ENCODE results near the gene ABCC4.

Gene ABCC4

DNA sequence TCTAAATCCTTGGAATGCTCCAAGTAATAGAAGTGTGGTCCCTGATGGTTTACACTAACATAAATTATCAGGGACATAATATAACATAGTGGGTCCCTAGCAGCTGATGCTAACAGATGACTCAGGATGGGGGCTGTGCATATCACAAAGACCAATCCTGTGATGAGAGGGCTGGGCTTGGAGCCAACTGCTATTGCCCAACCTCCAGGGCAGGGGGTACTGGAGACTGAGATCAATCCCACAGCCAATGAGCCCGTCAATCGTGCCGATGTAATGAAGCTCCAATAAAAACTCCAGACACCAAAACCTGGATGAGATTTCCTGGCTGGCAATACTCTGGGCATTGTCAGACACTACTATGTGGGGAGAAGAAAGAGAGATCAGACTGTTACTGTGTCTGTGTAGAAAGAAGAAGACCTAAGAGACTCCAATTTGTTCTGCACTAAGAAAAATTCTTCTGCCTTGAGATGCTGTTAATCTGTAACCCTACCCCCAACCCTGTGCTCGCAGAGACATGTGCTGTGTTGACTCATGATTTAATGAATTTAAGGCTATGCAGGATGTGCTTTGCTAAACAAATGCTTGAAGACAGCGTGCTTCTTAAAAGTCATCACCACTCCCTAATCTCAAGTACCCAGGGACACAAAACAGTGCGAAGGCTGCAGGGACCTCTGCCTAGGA lies 33.4 kb downstream of the ABCC4 start:
- H3K4me3 ChIP-seq (ENCODE audit: low read depth, low read length), result no peak overlapping the region
- TF ChIP-seq, protein P1, sequence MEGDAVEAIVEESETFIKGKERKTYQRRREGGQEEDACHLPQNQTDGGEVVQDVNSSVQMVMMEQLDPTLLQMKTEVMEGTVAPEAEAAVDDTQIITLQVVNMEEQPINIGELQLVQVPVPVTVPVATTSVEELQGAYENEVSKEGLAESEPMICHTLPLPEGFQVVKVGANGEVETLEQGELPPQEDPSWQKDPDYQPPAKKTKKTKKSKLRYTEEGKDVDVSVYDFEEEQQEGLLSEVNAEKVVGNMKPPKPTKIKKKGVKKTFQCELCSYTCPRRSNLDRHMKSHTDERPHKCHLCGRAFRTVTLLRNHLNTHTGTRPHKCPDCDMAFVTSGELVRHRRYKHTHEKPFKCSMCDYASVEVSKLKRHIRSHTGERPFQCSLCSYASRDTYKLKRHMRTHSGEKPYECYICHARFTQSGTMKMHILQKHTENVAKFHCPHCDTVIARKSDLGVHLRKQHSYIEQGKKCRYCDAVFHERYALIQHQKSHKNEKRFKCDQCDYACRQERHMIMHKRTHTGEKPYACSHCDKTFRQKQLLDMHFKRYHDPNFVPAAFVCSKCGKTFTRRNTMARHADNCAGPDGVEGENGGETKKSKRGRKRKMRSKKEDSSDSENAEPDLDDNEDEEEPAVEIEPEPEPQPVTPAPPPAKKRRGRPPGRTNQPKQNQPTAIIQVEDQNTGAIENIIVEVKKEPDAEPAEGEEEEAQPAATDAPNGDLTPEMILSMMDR (IDR thresholded peaks at IDR 0.05; ENCODE audit: low read depth, low read length), result no peak

DNA sequence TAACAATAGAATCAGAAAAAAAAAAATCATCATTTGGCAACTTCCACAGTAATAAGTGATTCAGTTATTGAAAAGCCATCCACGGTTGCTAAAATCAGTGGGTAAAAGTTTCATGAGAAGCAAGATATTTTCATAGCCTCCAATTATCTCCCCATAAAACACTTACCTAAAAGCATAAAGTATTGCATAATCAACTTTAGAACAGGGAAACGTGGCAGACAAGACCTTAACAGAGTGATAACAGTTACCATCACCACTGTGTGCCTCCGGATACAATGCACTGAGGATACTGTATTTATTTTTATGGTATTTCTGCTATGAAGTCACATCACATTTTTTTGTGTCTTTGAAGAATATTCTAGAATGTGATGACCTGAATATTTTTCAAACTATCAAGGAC lies 37.0 kb downstream of the ABCC4 start:
- TF ChIP-seq, protein P1 (IDR thresholded peaks at IDR 0.05; ENCODE audit: low read depth, low read length), result no peak
- no peak overlapping the region for H3K4me3 ChIP-seq (ENCODE audit: low read depth, low read length)

DNA sequence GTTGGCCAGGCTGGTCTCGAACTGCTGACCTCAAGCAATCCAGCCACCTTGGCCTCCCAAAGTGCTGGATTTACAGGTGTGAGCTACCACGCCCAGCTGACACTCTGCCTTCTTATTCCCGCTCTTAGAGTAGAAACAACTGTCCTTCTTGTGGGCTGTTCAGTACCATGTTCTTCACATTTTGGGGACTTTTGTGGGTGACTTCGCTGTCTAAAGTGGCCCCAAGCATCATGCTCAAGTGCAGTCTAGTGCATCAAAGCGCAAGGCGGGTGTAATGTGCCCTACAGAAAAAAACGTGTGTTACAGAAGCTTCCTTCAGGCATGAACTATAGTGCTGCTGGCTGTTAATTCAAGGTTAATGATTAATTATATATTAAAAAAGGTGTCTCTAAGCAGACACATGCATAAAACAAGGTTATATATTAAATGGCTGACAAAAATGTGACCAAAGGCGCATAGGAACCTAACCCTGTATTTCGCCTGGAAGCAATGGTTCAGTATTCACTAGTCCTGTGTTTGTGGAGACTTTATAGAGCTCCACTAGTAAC lies 38.3 kb downstream of the ABCC4 start:
- no peak overlapping the region for H3K4me3 ChIP-seq (ENCODE audit: low read depth, low read length)
- TF ChIP-seq, protein P1 (IDR thresholded peaks at IDR 0.05; ENCODE audit: low read depth, low read length), result no peak

DNA sequence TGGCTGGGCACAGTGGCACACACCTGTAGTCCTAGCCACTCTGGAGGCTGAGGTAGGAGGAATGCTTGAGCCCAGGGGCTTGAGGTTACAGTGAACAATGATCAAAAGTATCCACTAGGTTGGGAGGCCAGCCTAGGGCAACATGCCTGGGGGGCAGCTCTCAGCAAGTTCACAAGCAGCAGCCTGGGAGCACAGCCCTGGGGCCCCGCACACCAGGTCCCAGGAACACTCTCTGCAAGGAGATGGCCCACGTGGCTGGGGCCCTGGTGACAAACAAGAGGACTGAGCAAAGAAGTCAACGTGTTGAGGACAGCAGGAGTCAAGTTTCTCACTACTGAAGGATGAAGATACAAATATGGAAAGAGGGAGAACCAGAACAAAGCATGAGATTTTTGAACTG lies 39.3 kb downstream of the ABCC4 start:
- no peak overlapping the region for H3K4me3 ChIP-seq (ENCODE audit: low read depth, low read length)
- TF ChIP-seq, protein P1 (IDR thresholded peaks at IDR 0.05; ENCODE audit: low read depth, low read length), result no peak

DNA sequence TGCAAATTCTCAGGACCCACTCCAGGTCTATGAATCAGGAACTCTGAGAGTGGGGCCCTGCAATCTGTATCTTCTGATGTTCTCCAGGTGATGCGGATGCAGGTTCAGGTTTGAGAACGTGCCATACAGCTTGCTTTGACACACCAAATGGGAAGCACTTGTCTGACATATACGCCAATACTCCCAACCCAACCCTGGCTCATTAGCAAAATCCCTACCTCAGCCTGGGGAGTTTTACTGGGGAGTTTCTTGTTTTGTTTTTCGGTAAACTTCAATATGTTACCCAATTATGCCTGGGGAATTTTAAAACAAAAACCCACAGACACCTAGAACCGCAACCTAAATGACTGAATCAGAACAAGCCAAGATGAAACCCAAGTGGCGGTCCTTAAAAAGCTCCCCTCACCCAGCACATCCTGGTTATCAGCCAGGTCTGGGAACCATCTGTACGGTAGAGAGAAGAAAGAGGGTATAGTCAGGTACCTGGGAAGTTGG lies 41.2 kb downstream of the ABCC4 start:
- H3K4me3 ChIP-seq (ENCODE audit: low read depth, low read length), result no peak overlapping the region
- TF ChIP-seq, protein P1 (IDR thresholded peaks at IDR 0.05; ENCODE audit: low read depth, low read length), result no peak

DNA sequence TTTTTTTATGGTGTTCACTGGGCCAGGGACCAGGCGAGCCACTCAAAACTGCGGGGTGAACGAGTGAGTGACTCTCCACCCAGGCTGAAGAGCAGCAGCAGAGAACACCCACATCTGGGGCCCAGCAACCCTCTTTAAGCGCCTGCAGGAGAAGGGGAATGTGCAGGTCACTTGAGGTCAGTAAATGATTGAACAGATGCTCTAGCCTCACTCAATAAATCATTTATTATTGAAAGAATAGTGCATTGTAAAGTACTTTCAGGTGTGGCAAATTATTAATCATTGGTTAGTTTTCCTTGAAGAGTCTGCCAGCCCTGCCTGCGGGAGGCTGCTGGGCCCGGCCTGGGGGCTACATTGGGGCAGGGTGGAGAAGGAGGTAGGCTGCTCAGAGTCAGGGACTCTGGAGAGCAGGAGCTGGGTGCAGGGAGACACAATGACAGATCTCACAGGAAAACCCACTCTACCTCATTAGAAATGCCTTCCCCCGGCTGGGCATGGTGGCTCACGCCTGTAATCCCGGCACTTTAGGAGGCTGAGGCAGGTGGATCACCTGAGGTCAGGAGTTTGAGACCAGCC lies 42.5 kb downstream of the ABCC4 start:
- TF ChIP-seq, protein P1 (IDR thresholded peaks at IDR 0.05; ENCODE audit: low read depth, low read length), result no peak
- H3K4me3 ChIP-seq (ENCODE audit: low read depth, low read length), result no peak overlapping the region

DNA sequence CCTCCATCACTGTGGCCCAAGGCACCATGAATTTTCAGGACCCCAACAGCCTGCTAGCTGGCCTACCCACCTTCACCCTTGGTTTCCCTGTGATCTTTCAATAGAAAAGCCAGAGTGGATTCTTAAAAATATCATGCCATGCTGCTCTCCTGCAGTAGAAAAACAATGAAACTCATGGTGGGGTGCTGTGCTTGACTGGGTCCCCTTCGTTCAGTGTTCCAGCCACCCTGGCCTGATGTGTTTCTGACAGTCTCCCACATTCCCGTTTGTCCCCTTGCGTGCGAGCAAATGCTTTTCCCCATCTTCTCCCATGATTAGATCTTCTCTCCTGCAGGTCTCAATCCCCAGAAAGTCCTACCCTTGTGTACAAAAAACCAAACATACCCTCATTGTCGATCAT lies 43.2 kb downstream of the ABCC4 start:
- no peak overlapping the region for H3K4me3 ChIP-seq (ENCODE audit: low read depth, low read length)
- TF ChIP-seq, protein P1 (IDR thresholded peaks at IDR 0.05; ENCODE audit: low read depth, low read length), result no peak
